Stimulated activated CD8-positive, alpha-beta memory T cell treated with anti-CD3 and anti-CD28 coated beads, Interleukin-15, amount 100 ng/mL, for 48 hours (primary cell): Measurements from ENCODE around the gene ULK4.
"Not testable (repeated sequence)": the region's sequence is repeated elsewhere in the genome, so short reads cannot be mapped to it uniquely, and the experiment has no call there.

Experiments
- DNase-seq, 2 donors: peaks; one replicate each; pipeline ENCODE4 v3.0.0-alpha.2; 2020; ENCODE audit warnings: low read depth in 2 of 2

The ULK4 gene

DNA sequence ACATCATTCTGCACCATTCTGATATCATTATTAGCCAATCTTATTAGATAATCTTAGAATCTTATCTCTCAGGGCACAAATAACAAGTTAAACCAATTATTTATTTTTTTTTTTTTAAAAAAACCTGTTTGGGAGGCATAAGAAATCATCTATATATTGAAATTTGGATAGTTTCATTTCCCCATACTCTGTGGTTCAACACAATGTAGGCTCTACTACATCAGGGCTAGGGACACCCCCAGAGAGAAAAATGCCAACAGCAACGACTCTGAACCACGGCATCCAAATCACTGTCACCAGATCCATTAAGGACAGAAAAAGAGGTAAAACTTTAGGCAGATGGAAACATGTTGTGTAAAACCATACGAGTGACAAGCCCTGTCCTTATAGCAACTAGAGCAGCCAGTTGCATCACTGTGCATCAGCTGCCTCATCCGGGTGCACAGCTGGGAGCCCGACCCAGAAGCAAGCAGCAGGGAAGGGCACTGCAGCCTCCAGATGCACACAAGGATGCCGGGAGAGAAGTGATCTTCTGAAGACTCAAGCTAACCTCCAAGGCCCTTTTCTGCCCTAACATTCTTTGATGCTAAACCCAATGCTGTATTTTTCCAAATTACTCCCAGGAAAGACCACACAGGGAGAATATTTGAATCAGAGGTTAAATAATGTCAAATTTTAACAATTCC lies 381.5 kb downstream of the ULK4 start:
- DNase-seq = no peak

DNA sequence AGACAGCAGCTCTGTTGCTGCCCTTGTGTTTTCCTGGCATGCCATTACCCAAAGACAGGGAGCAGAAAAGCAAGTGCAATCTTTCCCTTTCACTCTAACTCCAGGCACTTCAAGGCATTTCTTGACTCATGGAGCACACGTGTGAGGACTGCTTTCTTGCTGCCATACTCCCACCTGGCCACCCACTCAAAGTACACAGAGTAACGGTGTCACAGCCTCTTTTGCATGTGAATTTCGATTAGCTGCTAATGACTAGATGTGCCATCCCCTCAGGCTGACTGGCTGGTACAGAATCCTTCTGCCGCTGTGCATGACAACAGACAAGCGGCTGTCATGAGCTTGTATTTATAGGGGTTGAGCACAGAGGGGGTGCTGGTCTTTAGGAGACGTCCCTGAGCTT lies 382.0 kb downstream of the ULK4 start:
- no peak for DNase-seq

DNA sequence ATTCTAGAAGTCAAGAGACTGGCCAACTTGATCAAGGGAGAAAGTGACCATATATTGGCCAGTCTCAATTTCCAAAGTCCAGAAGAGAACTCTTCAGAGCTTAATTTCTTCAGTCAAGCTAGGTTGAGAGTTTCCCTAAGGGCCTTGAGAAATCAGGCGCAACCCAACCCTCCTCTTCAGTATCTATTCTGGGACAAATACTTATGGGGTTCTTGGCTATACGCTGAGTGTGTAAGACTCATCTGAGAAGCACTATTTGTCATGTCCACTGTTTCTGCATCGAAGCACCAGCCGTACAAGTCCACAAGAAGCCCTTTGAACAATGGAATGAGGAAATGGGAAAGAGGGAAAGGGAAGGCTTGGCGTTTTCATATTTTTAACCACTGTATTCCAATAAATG lies 383.1 kb downstream of the ULK4 start:
- no peak for DNase-seq

DNA sequence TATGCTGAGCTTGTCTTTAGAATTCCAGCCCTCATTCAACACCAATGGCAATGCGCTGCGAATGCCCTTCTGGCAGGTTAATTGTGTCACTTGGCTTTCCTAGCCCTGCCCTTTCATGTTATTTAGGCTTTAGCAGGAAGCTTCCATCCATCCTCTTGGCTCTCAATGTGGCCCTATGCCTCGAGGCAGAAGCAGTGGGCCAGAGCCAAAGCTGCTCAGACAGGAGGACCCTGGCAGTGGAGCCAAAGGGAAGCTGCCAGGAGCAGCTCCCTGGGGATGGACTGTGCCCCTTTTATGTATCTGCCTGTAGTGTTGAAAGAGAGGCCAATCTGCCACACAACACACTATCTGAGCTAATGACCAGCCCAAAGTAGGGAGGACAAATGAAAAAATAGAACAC lies 386.2 kb downstream of the ULK4 start:
- DNase-seq = no peak

DNA sequence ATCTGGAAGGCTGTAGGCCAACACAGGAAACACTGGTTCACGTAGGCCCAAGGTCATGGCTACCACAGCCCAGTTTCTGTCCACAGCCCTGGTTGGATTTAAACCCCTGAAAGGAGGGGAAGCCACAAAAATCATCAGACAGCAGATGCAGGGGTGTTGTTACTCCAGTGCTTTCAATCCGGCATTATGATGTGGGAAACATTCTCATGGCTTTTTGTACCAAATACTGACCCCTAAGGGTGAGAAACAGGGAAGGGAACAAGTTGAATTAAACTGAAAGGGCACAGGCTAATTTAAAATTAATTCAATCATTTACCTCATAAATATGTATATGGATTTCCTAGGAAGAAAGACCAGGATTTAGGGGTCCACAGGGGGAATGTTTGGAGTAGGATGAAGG lies 387.0 kb downstream of the ULK4 start:
- DNase-seq = no peak

DNA sequence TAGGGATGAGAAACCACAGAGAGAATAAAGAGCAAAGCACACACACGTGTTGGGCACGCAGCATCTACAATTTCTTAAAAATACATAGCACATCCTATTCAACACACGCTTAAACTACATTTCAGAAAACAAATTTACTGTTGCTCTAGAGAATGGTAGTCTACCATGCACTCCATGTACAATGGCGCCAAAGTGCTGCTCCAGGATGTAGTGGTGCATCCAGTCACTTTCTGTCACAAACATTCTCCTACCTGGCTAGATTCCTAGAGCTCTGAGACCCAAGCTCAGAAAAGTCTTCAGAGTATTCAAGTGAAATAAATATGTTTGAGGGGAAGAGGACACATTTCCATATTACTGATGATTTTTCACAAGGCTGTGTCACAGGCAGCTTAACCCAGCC lies 388.3 kb downstream of the ULK4 start:
- no peak for DNase-seq

DNA sequence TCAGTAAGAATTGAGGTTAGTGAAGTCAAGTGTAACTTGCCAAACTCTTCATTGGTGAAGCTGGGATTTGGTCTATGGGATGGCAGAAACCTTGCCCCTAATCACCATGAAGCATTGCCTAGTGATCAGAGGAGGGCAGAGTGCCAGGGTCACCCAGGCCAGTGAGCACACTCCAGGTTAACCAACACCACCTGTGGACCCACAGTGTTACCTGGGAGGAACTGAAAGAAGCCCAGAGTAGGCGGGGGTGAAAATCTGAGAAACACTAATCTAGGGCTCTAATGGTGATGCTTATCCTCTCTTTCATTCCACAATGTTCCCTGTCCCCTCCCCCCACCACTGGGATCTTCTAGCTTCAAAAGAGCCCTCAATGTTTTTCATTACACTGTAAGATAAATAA lies 389.8 kb downstream of the ULK4 start:
- no peak for DNase-seq

DNA sequence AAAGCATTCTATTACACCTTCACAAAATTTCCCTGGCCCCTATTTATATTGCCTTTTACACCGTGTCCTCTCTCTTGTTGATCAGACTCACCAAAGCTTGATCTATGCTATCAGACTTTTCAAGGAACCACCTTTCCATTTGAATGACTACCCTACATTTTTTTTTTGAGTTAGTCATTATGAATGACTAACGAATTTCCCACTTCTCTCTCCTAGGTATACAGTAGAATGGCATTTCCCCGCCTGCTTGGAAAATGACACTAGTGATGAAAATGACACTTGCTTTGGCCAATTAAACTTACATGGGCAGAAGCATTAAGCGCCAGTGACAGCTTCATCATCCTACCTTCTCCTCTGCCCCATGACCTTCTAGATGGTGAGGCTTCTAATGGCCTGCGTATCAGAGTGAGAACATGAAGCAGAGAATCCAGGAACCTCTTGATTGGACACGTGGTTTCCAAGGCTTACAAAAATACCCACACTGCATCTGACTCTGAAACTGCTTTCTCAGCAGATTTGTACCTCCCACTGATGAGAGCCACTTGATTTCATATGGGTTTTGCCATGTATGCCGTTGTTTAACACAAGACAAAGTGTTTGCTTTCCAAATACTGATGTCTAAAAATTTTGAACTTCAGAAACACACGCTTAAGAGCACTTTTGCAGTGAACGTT lies 392.1 kb downstream of the ULK4 start:
- DNase-seq = no peak

DNA sequence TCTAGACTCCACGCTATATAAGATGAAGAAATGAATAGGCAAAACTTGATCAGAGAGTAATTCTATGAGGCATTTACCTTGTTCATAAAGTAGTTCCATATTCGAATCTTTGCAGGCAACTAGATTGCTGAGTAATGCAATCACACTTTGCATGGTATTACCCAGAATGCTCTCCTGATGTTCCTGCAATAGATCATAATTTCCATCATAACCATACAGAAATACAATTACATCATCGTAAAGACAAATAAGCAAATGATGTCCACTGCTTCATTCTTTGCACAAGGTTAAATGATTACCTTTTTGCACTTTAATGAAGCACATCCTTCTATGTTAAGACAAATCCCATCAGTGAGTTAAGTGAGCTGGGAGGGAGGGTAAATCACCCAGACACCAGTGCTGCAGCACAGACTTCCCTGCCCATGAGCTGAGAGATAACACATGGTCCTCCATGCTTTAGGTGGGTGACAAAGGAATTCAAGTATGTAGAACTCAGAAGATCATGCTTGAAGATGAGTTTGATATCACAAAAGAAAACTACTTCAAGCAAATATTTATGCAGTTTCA lies 395.9 kb downstream of the ULK4 start:
- DNase-seq = no peak

DNA sequence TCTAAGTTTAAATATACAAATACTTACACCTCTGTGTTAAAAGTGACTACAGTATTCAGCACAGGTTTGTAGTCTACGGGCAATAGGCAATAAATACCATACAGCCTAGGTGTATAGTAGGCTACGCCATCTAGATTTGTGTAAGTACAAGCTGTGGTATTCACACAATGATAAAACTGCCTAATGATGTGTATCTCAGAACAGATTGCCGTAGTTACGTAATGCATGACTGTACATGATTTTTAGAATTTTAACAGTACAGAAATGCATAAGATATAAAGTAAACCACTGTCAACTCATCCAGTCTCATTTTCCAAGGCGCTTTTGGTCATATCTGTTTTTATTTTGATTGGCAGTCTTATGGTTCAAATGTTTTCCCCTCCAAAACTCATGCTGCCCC lies 396.9 kb downstream of the ULK4 start:
- no peak for DNase-seq

DNA sequence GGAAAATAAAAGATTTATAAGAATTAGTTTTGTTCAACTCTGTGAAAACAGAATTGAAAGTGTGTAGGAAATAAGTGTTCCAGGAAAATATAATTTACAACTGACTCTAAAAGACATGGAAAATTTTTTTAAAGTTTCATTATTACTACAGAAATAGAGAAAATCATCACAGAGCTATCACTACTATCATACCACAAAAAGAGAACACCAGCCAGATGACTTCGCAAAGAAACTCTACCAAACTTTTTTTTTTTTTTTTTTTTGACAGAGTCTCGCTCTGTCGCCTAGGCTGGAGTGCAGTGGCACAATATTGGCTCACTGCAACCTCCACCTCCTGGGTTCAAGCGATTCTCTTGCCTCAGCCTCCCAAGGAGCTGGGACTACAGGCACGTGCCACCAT lies 405.7 kb downstream of the ULK4 start:
- DNase-seq = not testable (repeated sequence)

DNA sequence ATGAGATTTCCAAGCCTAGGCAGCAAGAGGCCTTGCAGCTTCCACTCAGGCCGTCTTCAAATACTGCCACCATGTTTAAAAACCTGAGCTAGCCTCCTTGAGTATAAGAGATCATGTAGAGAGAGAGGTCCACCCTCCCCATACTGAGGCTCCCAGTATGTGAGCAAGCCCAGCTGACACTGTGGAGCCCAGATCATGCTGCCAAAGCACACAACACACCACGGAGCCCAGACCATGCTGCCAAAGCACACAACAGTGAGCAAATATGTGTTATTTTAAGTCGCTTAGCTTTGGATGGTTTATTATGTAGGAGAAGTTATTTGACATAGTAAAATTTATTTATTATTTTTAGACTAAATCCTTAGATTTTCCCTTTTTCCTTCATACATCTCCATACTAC lies 428.9 kb downstream of the ULK4 start:
- no peak for DNase-seq

DNA sequence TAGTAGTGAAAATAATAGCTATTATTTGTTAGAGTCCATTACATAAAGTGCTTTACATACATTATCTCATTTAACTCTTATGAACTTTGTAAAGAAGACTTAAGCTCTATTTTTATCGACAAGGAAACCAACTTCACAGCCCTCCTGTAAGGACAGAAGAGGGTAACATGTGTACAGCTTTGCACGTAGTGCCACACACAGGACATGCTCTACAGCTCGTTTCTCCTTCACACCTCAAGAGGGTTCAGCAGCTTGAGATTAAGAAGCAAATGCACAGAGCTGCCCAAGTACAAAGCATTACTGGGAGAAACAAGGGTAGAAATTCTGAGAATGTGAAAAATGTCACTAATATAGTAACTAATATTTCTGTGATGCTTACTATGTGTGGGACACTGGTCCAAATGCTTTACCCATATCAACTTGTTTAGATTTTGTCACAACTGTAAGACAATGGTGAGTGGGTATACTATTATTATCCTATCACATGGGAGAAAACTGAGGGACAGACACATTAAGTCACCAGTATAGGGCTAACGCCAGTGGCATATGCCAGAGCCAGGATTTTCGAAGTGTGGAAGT lies 434.8 kb downstream of the ULK4 start:
- no peak for DNase-seq

DNA sequence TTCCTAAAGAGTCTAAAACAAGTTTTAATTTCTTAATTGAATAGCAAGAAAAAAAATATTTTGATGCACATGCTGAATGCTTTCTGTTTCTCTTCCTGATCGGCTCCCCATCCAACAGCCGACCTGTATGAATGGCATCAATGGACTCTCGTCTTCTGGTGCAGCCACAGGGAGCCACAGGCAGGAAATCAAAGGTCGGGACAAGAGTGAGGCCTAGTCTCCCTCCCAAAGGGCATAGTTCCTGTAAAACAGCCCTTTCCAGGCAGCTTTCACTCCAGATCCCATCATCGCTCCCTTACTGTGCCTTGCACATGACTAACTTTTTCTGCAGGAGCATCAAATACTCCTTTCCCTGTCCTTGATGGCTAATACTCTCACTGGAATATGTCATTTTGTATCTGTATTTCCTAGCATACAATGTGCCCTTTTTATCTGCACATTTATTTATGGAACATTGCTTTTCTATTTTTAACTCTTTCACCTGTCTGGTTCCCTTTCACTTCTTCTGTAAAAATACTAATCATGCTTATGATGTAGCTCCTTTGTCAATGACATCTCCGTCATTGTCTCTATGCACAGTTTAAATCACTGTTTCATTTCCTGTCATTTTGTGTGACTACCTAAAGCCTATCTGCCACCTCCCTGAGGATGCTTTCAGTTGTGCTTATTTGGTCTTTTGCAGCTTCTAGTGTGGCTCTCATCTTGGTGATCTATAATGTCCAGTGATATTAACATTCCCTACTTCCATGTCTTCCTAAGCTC lies 436.4 kb downstream of the ULK4 start:
- DNase-seq = no peak

DNA sequence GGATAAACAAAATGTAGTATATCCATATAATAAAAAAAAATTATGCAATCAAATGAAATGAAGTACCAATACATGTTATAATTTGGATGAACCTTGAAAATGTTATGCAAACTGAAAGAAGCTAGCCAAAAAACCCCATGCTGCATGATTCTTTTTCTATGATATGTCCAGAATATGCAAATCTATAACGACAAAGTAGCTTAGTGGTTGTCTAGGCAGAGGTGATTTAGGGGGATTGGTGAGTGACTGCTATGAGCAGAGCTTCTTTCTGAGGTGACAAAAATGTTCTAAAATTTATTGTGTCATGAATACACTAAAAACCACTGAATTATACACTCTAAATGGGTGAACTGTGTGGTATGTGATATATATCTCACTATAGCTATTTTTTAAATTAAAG lies 438.0 kb downstream of the ULK4 start:
- no peak for DNase-seq

DNA sequence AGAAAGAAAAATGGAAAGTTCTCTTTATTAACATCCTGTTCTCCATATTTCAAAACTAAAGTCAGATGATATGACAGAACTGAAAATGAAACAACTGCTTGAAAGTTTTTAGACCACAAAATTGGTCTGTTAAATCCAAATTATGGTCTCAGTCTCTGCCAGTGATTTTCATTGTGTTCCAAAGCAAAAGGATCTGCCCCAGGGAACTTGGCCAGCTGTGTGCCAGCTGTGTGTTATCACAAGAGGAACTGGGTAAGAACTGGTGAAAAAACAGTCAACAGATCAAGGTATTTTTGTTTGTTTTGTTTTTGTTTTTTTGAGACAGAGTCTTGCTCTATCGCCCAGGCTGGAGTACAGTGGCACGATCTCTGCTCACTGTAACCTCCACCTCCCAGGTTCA lies 439.3 kb downstream of the ULK4 start:
- DNase-seq = no peak

DNA sequence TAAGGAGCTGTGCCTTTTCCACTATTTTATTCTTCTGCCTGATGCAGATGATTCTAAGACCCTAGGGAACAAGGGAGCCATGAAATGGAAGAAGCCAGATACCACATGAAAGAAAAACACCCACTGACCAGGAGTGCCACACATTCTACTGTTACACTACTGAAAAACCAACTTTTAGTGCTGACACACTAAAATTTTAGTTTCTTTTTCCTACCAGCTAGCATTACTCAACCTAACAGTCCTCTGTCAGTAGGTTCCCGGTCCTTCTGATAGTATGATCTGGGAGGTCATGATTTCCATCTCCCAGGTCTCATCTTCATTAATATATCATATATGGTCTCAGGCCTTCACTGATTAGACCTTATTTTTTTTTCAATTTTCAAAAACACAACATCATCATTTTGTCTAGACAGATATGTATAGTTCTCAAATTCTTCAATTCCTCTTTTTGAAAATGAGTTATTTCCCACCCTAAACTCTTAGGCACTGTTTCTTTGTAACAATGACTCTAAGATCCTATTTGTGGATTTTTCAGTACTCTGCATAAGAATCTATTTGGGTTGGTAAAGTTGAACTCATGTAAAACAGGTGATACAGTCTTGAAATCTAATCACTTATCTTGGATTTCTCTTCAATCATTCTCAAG lies 440.8 kb downstream of the ULK4 start:
- DNase-seq = no peak

DNA sequence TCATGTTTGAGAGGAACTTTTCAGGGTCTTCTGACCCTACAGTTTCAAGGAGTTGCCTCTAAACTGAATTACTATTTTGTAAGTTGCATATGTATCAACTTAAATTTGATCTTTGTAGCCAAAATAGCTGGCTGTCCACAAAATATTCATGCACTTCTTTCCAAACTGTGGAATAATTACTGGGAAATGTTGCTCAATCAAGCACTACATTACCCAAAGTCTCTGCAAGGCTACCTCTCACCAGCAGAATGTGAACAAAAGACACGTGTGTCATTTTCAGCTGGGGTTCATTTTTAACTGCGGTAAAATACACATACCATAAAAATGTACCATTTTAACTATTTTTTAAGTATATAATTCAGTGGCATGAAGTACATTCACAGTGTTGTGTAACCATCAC lies 442.2 kb downstream of the ULK4 start:
- no peak for DNase-seq

DNA sequence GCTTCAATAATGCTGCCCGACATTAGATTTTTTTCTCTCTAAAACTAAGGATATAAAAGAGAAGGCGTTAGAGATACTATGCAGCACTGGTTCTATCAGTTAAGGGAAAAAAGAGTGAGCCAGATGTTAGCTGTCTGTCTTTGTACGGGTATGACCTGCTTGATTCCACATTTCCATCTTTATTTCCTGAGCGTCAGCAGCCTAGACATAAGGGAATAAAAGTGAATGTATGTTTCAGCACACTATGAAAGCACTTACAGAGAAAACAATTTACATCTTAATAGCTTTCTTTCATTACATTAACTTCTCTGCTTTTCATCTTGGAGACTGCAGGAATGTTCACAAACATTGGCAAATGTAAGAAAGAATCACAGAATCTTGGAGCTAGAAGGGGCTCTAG lies 443.3 kb downstream of the ULK4 start:
- DNase-seq = no peak

DNA sequence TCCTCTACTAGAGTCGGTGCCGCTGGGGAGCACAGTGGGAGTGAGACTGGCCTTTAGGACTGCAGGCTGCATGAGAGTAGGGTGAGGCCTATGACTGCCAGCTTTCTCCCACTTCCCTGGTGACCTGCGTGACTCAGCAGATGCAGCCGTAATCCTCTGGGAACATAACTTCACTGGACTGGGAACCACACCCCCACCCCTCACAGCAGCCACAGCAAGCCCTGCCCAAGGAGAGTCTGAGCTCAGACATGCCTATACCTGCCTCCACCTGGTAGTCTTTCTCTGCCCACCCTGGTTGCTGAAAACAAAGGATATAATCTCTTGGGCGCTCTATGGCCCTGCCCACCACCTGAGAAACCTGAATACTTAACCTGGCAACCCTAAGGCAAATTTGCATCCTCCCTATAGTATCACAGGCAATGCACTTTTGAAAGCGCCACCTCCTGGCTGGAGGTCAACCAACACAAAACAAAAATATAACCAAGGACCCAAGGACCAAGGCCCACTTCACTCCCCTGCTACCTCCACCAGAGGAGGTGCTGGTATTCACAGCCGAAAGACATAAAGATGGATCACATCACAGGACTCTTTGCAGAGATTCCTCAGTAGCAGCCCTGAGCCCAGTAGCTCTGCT lies 453.7 kb downstream of the ULK4 start:
- no peak for DNase-seq

DNA sequence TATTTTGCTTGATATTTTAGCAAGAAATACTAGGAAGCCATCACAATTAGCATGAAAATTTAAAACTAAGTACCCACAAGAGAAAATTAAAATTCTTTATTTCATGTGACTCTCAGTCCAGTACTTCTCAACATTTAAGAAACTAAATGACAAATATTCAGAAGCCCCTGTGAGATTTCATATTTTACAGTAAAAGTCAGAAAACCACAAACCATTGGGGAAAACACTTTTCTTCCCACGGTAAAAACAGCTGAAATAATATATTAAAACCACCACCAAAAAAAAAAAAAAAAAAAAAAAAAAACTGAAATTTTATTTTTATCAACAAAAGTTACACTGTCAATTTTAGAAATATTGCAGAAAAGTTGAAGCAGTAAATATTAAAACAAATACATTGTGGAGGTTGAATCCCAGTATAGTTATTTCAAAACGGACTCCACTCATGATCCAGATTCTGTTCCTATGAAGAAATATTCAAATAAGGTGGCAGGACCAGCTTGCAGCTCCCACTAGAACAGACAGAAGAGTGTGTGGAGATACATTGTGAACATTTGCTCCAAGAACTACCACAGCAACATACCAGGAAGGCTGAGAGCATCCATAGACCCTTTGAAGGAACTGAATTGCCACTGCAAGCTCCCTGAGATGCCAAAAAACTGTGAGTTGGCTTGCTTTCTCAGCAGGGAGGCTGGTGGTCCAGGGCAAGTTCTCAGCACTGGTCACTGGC lies 454.4 kb downstream of the ULK4 start:
- no peak for DNase-seq
